IPS DF 4.7 (cell line): Measurements from ENCODE around the gene POP4.

Experiments
- DNase-seq: peaks from one replicate; pipeline ENCODE4 v3.0.0-alpha.2; 2013; ENCODE audit warnings: low spot score; ENCODE audit errors: extremely low read depth

POP4 gene

DNA sequence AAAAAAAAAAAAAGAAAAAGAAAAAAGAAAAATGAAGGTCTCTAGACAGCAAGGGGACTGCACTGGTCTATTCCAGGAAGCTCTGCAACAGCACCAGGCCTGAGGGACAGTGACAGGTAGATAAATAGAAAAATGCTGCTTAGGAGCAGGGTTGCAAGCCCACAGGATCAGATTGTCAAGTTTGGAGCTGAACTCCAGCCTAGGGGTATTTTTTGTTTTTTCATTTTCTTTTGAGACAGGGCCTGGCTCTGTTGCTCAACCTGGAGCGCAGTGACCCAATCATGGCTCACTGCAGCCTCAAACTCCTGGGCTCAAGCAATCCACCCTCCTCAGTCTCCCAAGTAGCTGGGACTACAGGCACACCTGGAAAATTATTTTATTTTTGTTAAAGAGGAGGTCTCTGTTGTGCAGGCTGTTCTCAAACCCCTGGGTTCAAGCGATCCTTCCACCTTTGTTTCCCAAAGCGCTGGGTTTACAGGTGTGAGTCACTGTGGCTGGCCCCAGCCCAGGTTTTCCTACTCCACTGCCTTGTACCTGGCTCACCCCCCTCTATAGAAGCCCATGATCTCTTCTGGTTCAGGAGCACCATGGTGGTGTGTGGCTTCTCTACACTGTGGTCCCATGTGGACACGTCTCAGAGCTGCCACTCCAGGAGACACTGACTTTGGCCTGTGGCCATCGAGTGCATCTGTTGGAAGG lies 23.9 kb downstream of the POP4 start:
- no peak for DNase-seq

DNA sequence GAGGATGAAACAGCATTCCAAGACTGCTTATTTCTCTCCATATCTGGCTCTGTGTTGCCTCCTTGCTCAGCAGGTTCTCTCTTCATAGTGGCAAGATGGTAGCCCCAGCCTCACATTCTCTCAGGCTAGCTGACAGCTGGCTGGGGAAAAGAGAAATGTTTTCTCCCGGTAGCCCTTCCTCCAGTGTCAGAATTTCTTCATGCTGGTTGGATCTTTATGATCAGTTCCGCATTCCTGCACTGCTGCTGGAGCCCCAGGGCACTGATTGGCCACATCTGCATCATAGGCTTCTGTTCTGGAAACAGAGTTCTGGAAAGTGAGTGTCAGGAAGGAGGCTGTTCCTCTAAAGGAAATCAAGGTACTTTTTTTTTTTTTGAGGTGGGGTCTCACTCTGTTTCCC lies 24.6 kb downstream of the POP4 start:
- no peak for DNase-seq

DNA sequence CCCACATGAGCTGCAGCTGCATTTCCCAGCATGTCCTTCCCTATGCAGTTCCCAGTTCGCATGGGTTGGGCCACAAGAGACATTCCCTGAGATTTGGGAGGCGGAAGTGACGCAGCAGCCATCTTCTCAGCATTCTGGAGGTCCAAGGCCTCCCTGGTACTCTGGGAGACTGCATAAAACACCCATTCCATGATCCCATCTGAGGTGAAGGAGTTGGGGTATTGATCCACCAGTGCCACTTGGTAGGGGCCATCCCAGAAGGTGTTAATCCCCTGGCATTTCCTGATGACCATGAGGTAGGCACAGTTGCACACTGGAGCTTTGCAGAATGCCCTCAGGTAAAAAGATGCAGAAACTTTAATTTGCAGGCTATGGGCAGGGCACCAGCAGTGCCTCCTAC lies 25.4 kb downstream of the POP4 start:
- DNase-seq, result no peak

DNA sequence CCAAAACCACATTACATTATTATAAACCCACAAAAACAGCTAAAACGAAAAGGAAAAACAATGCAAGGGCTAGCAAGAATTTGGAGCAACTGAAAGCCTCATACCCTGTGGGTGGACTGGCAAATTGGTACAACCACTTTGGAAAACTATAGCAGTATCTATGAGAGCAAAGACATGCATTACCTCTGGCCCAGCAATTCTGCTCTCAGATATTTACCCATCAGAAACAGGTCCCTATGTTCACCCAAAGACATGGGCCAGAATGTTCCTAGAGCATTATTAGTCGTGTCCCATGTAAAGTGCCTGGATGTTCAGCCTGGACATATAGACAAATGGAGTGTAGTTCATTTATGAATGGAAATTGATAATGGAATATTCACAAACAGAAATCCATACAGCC lies 27.9 kb downstream of the POP4 start:
- DNase-seq, result no peak

DNA sequence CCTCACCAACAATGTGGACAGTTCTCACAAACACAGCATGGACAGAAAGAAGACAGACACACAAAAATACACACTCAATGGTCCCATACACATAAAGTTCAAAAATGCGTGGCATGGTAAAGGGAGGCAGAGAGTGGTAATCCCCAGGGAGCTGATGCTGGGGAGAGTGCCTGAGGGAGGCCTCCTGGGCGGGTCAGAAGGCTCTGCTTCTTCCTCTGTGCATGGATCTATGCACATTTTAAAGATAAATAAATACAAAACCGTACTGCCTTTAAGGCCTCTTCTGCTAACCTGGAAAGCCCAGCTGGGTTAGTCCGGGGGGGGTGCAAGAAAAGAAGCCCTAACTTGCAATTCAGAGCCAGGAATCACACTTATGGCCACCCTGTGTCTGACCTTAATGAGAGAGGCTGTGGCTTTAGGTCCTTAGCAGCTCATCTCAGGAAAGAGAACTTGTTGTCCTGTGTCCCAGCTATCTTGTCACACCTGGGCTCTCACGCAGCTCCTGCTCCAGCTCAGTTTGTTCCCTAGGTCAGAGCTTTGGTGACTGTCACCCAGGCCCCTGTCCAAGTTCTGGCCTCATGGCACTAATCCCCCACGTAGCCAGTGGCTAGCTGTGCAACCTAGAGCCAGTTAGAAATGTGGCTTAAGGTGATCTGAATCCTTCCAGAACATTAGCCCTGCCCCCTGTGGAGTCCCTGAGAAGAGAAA lies 28.5 kb downstream of the POP4 start:
- no peak for DNase-seq

DNA sequence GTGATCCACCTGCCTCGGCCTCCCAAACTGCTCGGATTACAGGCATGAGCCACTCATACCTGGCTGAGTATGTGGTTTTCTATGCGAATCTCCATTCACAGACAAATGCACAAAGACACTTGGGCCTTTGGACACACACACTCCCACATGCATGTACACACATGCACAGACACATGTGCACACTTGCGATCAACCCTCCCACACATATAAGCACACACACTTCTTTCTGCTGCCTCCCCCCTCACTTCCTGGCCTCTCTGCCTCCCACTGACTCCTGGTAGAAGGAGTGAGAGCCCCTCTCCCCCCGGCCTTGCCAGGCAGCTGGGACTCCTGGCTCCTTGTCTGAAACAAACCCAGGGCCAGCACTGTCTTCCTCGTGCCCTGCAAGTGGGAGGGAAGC lies 29.9 kb downstream of the POP4 start:
- DNase-seq, result no peak

DNA sequence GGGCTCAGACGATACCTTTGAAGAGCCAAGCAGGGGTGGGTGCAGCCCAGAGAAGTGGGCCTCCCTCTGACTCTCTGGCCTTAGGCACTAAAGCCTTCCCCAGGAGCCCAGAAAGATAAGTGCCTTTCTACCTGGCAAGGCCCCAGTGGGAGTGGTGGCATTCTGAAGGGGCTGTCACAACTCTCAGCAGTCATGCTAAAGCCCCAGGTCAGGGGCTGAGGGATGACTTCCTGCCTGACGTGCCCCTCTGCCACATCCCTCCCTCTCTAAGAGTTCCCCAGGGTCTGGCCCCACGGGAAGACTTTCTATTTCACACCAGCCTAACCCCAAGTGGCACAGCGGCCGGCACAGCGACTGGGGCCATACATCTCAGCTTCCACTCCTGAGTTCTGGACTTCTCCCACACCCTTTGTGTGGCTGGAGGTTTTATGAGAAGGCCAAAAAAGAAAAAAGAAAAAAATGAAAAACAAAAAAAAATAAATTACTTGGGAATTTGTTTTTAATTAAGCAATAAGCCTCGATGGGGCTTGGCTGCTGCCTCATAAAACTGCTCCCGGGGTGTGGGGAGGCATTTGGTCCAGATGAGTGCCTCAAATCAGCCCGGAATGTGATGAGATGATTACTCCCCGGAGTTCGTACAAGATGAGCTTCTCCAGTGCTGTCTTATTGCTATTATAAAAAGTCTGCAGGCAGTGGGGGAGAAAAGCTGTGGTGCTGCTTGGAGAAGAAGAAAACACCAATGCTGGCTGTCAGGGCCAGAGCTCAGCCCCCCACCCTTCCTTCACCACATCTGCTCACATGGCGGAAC lies 30.7 kb downstream of the POP4 start:
- DNase-seq, result no peak

DNA sequence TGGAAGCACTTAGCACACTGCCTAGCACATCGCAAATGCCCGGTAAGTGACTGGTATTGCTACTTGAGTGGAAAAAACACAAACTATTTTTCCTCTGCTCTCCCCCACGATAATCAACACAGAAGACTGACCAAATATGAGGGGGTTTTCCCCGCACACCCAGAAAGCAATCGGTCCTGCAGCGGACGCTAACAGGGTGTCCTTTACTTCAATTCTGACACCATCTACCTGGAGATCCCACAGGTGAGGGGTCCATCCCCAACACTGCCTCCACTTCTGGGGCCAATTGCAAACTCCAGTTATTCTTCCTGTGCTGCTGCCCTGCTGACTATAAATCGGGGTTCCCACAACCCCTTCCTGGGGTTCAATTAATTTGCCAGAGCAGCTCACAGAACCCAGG lies 33.0 kb downstream of the POP4 start:
- no peak for DNase-seq

DNA sequence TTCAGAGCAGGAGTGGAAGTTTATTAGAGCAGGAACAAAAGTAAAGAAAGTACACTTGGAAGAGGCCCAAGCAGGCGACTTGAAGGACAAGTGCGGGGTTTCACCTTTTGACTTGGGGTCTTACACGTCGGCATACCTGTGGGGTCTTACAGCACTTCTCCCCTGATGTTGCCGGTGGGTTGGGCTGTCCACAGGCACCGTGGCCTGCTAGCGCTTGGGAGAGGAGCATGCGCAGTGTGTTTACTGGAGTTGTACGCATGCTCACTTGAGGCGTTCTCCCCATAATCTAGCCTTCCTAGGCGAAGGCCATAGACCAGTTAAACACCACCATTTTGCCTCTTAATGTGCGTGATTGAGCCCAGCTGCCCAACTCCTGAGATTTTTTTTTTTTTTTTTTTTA lies 34.1 kb downstream of the POP4 start:
- no peak for DNase-seq

DNA sequence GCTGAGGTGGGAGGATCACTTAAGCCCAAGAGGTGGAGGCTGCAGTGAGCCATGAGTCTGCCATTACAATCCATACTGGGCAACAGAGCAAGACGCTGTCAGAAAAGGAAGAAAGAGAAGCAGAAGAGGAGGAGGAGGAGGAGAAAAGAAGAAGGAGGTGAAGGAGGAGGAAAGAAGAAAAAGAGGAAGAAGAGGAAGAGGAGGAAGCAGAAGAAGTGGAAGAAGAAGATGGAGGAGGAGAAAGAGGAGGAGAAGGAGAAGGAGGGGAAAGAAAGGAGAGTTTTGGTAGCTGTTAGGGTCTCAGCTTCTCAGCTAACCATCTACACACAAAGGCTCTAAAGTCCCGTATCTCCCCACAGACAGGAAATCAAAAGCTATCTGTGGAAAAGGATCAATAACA lies 35.5 kb downstream of the POP4 start:
- DNase-seq, result no peak

DNA sequence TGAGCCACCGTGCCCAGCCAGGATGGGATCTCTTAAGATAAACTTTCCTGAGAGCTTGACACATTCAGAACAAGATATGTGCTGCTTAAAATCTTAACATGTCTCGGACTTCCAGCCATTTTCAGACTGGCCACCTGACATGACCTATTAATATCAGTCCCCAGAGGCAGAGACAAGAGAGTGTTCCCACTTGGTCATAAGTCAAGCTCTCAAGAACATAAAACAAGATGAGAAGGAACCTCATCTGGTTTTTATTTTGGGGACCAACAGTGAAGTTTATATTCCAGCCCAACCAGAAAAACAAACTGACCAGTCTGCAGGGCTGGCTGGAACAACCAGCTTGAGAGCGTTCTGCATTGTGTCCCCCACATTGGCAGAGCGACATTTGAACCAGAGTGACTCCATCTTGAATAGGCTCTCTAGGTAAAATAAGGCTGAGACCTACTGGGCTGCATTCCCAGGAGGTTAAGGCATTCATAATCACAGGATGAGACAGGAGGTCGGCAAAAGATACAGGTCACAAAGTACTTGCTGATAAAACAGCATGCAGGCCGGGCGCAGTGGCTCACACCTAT lies 37.4 kb downstream of the POP4 start:
- DNase-seq, result no peak

DNA sequence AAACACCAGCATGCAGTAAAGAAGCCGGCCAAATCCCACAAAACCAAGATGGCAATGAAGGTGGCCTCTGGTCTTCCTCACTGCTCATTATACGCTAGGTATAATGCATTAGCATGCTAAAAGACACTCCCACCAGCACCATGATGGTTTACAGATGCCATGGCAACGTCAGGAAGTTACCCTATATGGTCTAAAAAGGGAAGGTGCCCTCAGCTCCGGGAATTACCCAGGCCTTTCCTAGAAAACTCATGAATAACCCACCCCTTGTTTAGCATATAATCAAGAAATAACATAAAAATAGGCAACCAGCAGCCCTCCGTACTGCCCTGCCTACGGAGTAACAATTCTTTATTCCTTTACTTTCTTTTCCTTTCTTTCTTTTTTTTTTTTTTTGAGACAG lies 38.1 kb downstream of the POP4 start:
- no peak for DNase-seq

DNA sequence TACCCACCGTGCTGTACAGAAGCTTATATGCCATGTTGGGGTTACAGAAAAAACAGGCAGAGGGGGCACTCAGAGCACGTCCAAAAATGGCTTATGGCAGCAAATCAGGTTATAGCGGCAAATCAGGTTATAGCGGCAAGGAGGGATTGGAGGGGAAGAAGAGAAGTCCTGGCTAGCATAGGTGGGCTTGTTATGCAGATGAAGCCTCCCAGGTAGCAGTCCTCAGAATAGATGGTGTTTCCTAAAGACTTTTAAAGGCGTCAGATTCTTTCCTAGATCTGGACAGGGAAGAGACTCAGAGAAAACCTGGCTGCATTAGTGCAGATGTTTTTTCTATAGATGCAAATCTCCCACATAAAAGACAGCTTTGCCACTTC lies 39.4 kb downstream of the POP4 start:
- DNase-seq, result no peak

DNA sequence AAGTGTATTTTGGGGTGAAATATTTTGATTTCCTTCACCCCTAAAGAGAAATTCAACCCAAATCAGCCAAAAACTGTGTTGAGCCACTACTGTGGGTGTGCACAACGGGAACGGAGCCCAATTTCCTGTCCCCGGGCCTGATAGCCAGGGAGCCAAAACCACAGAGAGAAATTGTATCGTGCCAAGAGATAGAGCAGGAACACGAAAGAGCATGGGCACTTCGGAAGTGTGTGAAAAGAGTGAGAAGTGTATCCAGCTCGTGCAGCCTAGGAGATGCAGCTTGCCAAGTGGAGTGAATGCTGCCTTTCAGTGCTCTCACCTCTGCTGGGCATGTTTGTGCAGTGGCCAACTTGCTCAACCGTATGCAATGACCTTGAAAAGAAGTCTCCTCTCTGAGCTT lies 39.8 kb downstream of the POP4 start:
- no peak for DNase-seq

DNA sequence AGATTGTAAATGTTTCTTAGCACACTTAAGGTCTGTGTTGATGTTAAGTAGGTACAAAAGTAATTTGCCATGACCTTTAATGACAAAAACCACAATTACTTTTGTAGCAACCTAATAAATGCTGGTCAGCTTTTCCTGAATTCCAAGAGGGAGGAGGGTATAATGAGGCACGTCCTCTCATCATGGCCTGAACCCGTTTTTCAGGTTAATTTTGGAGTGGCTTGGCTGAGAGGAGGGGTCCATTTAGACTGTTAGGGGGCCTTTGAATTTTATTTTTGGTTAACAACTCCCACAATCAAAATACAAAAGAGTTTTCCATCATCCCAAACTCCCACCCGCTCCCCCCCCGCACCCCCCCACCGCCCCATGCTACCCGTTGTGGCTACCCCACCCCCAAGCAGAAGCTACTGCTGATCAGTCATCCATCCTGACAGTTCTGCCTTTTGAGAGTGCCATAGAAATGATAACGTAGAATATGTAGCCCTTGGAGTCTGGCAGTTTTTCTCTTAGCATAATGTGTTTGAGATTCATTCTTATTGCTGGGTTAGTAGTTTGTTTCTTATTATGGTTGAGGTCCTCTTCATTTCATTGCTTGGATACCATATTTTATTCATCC lies 44.8 kb downstream of the POP4 start:
- DNase-seq, result no peak

DNA sequence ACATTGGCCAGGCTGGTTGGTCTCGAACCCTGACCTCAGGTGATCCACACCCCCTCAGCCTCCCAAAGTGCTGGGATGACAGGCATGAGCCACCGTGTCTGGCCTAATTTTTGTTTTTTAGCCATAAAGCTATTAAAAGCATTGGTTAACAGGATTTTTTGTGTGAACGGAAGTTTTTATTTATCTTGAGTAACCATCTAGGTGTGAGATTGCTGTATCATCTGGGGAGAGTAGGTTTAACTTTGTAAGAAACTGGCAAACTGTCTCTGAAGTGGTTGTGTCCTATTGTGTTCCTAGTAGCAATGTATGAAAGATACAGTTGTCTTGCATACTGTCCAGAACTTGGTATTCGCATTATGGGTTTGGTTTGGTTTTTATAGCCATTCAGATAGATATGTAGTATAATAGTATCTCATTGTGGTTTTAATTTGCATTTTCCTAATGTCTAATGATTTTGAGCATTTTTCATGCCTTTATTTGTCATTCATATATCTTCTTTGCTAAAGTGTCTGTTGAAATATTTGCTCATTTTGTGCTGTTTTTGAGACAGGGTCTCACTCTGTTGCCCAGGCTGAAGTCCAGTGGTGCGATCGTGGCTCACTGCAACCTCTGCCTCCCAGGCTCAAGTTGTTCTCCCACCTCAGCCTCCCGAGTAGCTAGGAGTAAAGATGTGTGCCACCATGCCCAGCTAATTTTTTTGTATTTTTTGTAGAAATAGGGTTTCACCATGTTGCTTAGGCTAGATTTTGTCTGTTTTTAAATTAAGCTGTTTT lies 45.7 kb downstream of the POP4 start:
- no peak for DNase-seq

DNA sequence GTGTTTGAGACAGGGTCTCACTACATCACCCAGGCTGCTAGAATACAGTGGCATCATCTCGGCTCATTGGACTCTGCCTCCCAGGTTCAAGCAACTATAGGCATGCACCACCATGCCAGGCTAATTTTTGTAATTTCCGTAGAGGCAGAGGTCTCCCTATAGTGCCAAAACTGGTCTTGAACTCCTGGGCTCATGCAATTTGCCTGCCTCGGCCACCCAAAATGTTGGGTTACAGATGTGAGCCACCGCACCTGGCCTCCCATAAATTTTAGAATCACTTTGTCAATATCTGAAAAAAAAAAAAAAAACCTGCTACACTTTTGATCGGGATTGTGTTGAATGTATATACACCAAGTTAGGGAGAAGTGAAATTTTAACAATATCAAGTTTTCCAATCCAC lies 47.3 kb downstream of the POP4 start:
- no peak for DNase-seq

DNA sequence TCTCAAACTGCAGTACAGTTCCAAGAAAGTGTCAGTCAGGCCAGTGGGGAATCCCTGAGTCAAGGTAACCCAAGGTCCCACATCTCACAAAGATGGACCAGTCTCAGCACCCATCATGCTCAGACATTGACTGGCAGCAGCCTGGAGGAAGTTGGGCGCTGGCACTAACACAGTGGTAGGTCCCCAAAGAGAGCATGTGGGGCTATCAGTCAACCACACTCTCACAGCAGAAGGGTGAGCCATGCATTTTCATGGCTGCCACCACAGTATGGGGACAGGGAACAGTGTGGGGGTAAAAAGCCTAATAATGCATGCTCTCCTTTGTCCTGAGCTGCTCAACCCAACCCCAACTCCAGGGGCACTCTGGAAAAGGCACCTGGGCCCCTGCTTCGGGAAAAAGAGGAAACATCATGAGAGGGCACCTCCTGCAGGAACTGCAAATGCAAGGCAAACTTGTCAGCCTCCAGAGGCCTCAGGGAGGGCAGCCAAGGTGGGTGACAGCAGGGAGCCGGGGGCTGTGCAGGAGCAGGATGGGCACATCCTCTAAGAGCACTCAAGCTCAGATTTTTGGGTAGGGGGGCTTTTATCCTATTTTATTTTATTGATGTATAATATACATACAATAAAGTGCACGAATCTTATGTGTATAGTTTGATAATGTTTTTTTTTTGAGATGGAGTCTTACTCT lies 49.7 kb downstream of the POP4 start:
- no peak for DNase-seq

DNA sequence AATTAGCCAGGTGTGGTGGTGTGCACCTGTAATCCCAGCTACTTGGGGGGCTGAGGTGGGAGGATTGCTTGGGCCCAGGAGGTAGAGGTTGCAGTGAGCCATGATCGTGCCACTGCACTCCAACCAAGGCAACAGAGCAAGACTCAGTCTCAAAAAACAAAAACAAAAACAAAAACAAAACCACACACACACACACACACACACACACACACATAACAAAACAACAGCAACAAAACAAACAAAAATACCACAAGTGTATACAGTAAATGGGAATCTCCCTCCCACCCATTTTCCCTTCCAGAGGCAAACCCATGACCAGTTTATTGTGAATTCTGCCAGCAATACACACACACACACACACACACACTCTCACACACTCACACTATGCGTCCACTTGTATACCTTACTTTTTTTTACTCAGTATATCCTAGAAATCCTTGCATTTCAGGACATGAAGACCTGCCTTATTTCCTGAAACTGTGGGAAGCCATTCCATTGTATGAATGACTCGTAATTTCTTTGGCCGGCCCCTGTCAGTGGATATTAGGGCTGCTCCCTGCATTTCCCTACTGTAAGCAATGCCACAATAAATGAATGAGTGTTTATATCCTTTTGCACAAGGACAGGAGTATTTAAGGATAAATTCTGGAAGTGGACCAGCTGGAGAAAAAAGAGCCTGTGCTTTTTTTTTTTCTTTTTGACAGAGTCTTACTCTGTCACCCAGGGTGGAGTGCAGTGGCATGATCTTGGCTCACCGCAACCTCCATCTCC lies 52.3 kb downstream of the POP4 start:
- no peak for DNase-seq

DNA sequence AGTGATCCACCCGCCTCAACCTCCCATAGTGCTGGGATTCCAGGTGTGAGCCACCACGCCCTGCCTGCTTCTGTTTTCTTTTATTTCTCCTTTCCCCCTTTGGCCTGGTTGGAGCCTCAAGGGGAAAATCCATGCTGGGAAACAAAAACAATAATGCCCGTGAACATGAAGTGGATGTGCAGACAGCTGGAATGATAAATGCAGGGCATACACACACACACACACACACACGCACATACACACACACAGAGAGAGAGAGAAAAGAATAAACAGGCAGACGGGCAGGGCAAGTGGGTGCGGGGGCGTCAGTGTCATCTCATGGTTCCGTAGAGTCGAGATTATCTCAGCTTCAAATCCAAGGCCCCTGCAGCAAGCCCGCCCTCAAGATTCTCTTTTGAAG lies 54.8 kb downstream of the POP4 start:
- no peak for DNase-seq
